IMR-90 (cell line): ENCODE results near the gene SEC24B. TPM values are rescaled to one million over a fixed set of nuclear protein-coding genes. Genes with fewer than 3 reads are reported as not detected.
"Not testable (repeated sequence)": the region's sequence is repeated elsewhere in the genome, so short reads cannot be mapped to it uniquely, and the experiment has no call there.

ENCODE experiments used
- ATAC-seq: fragments of 200-7000 bp; cut with Tn5 transposase; 2 replicates; pipeline ENCODE4 v1.9.1; 2020; ENCODE audit warnings: low read depth, mild to moderate bottlenecking, moderate library complexity
- BruUV-seq: library from RNA; stranded (reverse); fragments of 400-500 nt; replicated peaks from 2 replicates; lab custom pipeline; 2021; lab: Mats Ljungman, UMichigan
- CTCF ChIA-PET: fragments of 300-600 bp; formaldehyde crosslinking; extraction: SDS; loops from one replicate; lab custom pipeline; 2021; ENCODE audit warnings: antibody characterized with exemption; lab: Yijun Ruan, JAX
- POLR2A ChIA-PET: fragments of 300-600 bp; sonication (Branson Sonifier 250); formaldehyde crosslinking; loops from one replicate; lab custom pipeline; 2022; ENCODE audit warnings: antibody characterized with exemption; ENCODE audit not compliant: unreplicated experiment; lab: Charles Lee
- DNase-seq: peaks from one replicate; pipeline ENCODE4 v3.0.0; 2013
- H2AFZ ChIP-seq: replicated peaks from 2 replicates; pipeline ENCODE3; 2013; ENCODE audit warnings: low read length, mild to moderate bottlenecking; ENCODE audit not compliant: poor library complexity
- H2AK5ac ChIP-seq: 2 replicates; pipeline ENCODE4 v1.6.1; 2013; ENCODE audit warnings: low read depth, low read length, inconsistent platforms
- H2AK9ac ChIP-seq: replicated peaks from 2 replicates; pipeline ENCODE3; 2013; ENCODE audit warnings: mild to moderate bottlenecking, low read depth, low read length, moderate library complexity; ENCODE audit not compliant: poor library complexity
- H2BK120ac ChIP-seq: 2 replicates; pipeline ENCODE4 v1.6.1; 2013; ENCODE audit warnings: low read depth, low read length, inconsistent platforms
- H2BK15ac ChIP-seq: 3 replicates; pipeline ENCODE4 v1.6.1; 2013; ENCODE audit warnings: low read depth, low read length, inconsistent platforms
- H2BK20ac ChIP-seq: 2 replicates; pipeline ENCODE4 v1.6.1; 2013; ENCODE audit warnings: low read depth, mild to moderate bottlenecking, inconsistent platforms, low read length, moderate library complexity
- H2BK5ac ChIP-seq: 2 replicates; pipeline ENCODE4 v1.6.1; 2013; ENCODE audit warnings: mild to moderate bottlenecking, low read depth, low read length, inconsistent platforms; ENCODE audit not compliant: poor library complexity, severe bottlenecking
- H3K14ac ChIP-seq: replicated peaks from 2 replicates; pipeline ENCODE4 v1.6.1; 2013; ENCODE audit warnings: low read depth, low read length, inconsistent platforms
- H3K18ac ChIP-seq: 2 replicates; pipeline ENCODE4 v1.6.1; 2013; ENCODE audit warnings: low read depth, low read length, control low read depth
- H3K23ac ChIP-seq: 2 replicates; pipeline ENCODE4 v1.6.1; 2013; ENCODE audit warnings: low read depth, low read length, inconsistent platforms
- H3K27ac ChIP-seq: 2 replicates; pipeline ENCODE4 v1.5.1; 2013; ENCODE audit warnings: mild to moderate bottlenecking, control low read depth, low read length; ENCODE audit not compliant: insufficient read depth
- H3K27me3 ChIP-seq: 2 replicates; pipeline ENCODE4 v1.6.1; 2013; ENCODE audit warnings: low read length; ENCODE audit not compliant: control insufficient read depth, insufficient read depth
- H3K36me3 ChIP-seq: 2 replicates; pipeline ENCODE4 v1.6.1; 2013; ENCODE audit warnings: low read length, mixed read lengths; ENCODE audit not compliant: control insufficient read depth, insufficient read depth
- H3K4ac ChIP-seq: 2 replicates; pipeline ENCODE4 v1.6.1; 2013; ENCODE audit warnings: low read depth, low read length, inconsistent platforms
- H3K4me1 ChIP-seq: 2 replicates; pipeline ENCODE4 v1.6.1; 2013; ENCODE audit warnings: low read length, mixed read lengths; ENCODE audit not compliant: control insufficient read depth, insufficient read depth
- H3K4me2 ChIP-seq: 2 replicates; pipeline ENCODE4 v1.6.1; 2013; ENCODE audit warnings: low read depth, mild to moderate bottlenecking, control low read depth, low read length, moderate library complexity
- H3K4me3 ChIP-seq: 2 replicates; pipeline ENCODE4 v1.5.1; 2013; ENCODE audit warnings: low read depth, mild to moderate bottlenecking, control low read depth, low read length, moderate library complexity; ENCODE audit not compliant: insufficient read depth
- H3K56ac ChIP-seq: 2 replicates; pipeline ENCODE4 v1.6.1; 2013; ENCODE audit warnings: low read length, inconsistent platforms; ENCODE audit not compliant: insufficient read depth; ENCODE audit errors: extremely low read depth
- H3K79me1 ChIP-seq, 2 experiments: 2 replicates each; pipeline ENCODE4 v1.6.1; 2013; ENCODE audit warnings: low read length in 2 of 2, inconsistent platforms in 1 of 2, low read depth in 1 of 2
- H3K9ac ChIP-seq: 2 replicates; pipeline ENCODE4 v1.6.1; 2013; ENCODE audit warnings: low read depth, low read length, control low read depth
- H3K9me1 ChIP-seq: 2 replicates; pipeline ENCODE4 v1.6.1; 2013; ENCODE audit warnings: low read length, inconsistent platforms; ENCODE audit not compliant: insufficient read depth
- H3K9me3 ChIP-seq: 2 replicates; pipeline ENCODE4 v1.6.1; 2013; ENCODE audit warnings: low read length; ENCODE audit not compliant: control insufficient read depth, insufficient read depth
- H4K20me1 ChIP-seq: 2 replicates; pipeline ENCODE4 v1.6.1; 2013; ENCODE audit warnings: low read length, inconsistent platforms; ENCODE audit not compliant: insufficient read depth
- H4K5ac ChIP-seq: 2 replicates; pipeline ENCODE4 v1.6.1; 2013; ENCODE audit warnings: mild to moderate bottlenecking, low read depth, low read length, control low read depth
- H4K8ac ChIP-seq, 2 experiments: 2 replicates each; pipeline ENCODE4 v1.6.1; 2013; ENCODE audit warnings: low read depth in 2 of 2, low read length in 2 of 2, control low read depth in 1 of 2, inconsistent platforms in 1 of 2
- H4K91ac ChIP-seq: 2 replicates; pipeline ENCODE4 v1.6.1; 2013; ENCODE audit warnings: low read depth, low read length, inconsistent platforms; ENCODE audit not compliant: insufficient read depth
- MAZ ChIP-seq: IDR thresholded peaks from 2 replicates; pipeline ENCODE4 v1.6.1; 2012; ENCODE audit warnings: low read depth, mild to moderate bottlenecking, low read length, improper control_type of control experiment, moderate library complexity, borderline replicate concordance
- WGBS, 2 experiments: methylation state at CpG; one replicate each; pipeline versions ENCODE4 v1.1.5 to v1.1.7; 2013; ENCODE audit warnings: missing lambda C conversion rate in 2 of 2; ENCODE audit not compliant: insufficient read length in 1 of 2; ENCODE audit errors: extremely low coverage in 2 of 2; 5-methylcytosine and 5-hydroxymethylcytosine counted together
- dilution Hi-C: fragments of 300-500 bp; cut with HindIII; formaldehyde crosslinking; loops from one replicate; pipeline ENCODE4 v1.14.3; 2018; ENCODE audit warnings: low sequenced_read_pairs; ENCODE audit not compliant: unreplicated experiment
- in situ Hi-C: fragments of 300-500 bp; cut with MboI; formaldehyde crosslinking; loops from 3 replicates; pipeline ENCODE4 v1.14.3; 2019; ENCODE audit warnings: low sequenced_read_pairs, inconsistent platforms, mixed read lengths
- intact Hi-C: fragments of 100-400 bp; cut with micrococcal nuclease; formaldehyde crosslinking; loops from 2 replicates; pipeline ENCODE4 v1.10.0; 2022
- polyA plus RNA-seq, 3 experiments: library from polyadenylated mRNA; depleted of rRNA; stranded (reverse); fragments of >200 nt; gene quantifications; 2 replicates each; pipeline ENCODE4 v1.2.3, GENCODE V29; 2012; ENCODE audit warnings: low replicate concordance in 1 of 3
- total RNA-seq: library from RNA; depleted of rRNA; stranded (reverse); fragments of >200 nt; gene quantifications from 2 replicates; pipeline ENCODE4 v1.2.3, GENCODE V29; 2012
- TF ChIP-seq, protein P1 (sequence below): fragments of 150-350 bp; IDR thresholded peaks from 2 replicates; pipeline ENCODE4 v1.6.1; 2017; ENCODE audit warnings: mild to moderate bottlenecking, antibody characterized with exemption, low read length, low read depth
- TF ChIP-seq, protein P2 (sequence below): fragments of 150-350 bp; IDR thresholded peaks from 2 replicates; pipeline ENCODE4 v1.6.1; 2016; ENCODE audit warnings: low read depth, mild to moderate bottlenecking, low read length, moderate library complexity, borderline replicate concordance

The SEC24B gene
- total and polyA plus RNA-seq, 2 of the 4 experiments (the other 2 are of a cell fraction) = 19.0 to 27.4 TPM

DNA sequence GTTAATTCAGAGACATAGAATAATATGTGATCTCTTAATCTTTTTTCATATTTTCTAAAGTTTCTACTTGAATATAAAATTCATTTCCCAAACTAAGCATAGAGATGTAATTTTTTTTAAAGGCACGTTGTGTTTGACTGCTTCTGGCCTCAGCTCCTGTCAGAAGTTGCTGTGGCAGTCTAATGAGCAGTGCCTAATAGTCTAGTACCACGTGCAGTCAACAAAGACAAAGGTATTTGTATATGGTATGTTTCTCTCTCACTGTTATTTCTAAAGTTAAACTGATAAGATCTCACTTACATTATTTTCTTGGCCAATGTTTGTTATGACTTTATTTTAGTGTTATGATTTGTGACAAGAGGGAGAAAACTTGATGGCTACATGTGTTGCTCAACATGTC, 77.8 kb downstream of the SEC24B start:
- 0 out of 2 replicates have a peak, but pooled peaks cover 2% of the 10 kb centered on the region for H3K4me1 ChIP-seq
- no peak for ATAC-seq
- peaks cover 4% of the 10 kb centered on the region; the same call in 1 of the 2 replicates for H3K9me1 ChIP-seq
- dilution Hi-C loops = no loop called here
- POLR2A ChIA-PET = no interaction called here
- intact Hi-C loops = no loop called here
- H4K5ac ChIP-seq = no peak overlapping the region
- H3K36me3 ChIP-seq = peaks cover 28% of the 10 kb centered on the region
- no peaks in the 10 kb centered on the region for H4K20me1 ChIP-seq
- CTCF ChIA-PET = no interaction called here
- no peak overlapping the region for H3K4me2 ChIP-seq
- no peak overlapping the region for H2AK5ac ChIP-seq
- DNase-seq = no peak
- TF ChIP-seq, protein P1, sequence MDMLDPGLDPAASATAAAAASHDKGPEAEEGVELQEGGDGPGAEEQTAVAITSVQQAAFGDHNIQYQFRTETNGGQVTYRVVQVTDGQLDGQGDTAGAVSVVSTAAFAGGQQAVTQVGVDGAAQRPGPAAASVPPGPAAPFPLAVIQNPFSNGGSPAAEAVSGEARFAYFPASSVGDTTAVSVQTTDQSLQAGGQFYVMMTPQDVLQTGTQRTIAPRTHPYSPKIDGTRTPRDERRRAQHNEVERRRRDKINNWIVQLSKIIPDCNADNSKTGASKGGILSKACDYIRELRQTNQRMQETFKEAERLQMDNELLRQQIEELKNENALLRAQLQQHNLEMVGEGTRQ = no peak
- no peak for TF ChIP-seq MAZ
- TF ChIP-seq, protein P2, sequence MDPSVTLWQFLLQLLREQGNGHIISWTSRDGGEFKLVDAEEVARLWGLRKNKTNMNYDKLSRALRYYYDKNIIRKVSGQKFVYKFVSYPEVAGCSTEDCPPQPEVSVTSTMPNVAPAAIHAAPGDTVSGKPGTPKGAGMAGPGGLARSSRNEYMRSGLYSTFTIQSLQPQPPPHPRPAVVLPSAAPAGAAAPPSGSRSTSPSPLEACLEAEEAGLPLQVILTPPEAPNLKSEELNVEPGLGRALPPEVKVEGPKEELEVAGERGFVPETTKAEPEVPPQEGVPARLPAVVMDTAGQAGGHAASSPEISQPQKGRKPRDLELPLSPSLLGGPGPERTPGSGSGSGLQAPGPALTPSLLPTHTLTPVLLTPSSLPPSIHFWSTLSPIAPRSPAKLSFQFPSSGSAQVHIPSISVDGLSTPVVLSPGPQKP = no peak
- WGBS, 2 experiments = no CpG with 5 or more reads among the region's 2 CpGs
- no peak overlapping the region for H3K4me3 ChIP-seq
- no TSS peak for BruUV-seq
- no peak overlapping the region for H2BK5ac ChIP-seq
- H3K79me1 ChIP-seq = peaks cover 3 to 5% of the 10 kb centered on the region in 2 experiments; a peak in 2 of 4 replicates
- H3K56ac ChIP-seq = no peak overlapping the region
- no peak overlapping the region for H3K18ac ChIP-seq
- no peaks in the 10 kb centered on the region for H3K27me3 ChIP-seq
- no peak overlapping the region for H3K27ac ChIP-seq
- H2AK9ac ChIP-seq = no peak overlapping the region
- H3K4ac ChIP-seq = no peak overlapping the region
- in situ Hi-C loops = no loop called here
- no peak overlapping the region for H2BK20ac ChIP-seq
- no peak overlapping the region for H4K8ac ChIP-seq
- H3K9ac ChIP-seq = no peak overlapping the region
- no peak overlapping the region for H3K14ac ChIP-seq
- H2BK120ac ChIP-seq = no peak overlapping the region
- no peak overlapping the region for H2BK15ac ChIP-seq
- no peak overlapping the region for H2AFZ ChIP-seq
- H3K9me3 ChIP-seq = no peaks in the 10 kb centered on the region
- H4K91ac ChIP-seq = no peak overlapping the region
- H3K23ac ChIP-seq = no peak overlapping the region

DNA sequence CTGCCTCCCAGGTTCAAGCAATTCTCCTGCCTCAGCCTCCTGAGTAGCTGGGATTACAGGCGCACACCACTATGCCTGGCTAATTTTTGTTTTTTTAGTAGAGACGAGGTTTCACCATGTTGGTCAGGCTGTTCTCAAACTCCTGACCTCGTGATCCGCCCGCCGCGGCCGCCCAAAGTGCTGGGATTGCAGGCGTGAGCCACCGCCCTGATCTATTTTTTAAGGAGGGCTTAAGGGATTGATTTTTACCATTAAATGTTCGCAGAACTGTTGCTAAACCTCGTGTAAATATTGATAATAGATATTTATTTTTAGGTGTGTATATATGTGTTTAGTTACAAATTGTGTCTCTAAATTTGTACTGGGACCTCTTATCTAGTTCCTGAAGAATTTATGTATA, 79.8 kb downstream of the SEC24B start:
- H2BK5ac ChIP-seq, H3K4me1 ChIP-seq, H3K27ac ChIP-seq, dilution Hi-C loops, H2BK120ac ChIP-seq, H3K56ac ChIP-seq, H2BK15ac ChIP-seq, H3K27me3 ChIP-seq, POLR2A ChIA-PET, H4K8ac ChIP-seq, ATAC-seq, H3K4ac ChIP-seq, BruUV-seq, H3K79me1 ChIP-seq, H3K9me1 ChIP-seq, H2BK20ac ChIP-seq, H2AFZ ChIP-seq, intact Hi-C loops, CTCF ChIA-PET, H3K14ac ChIP-seq, H3K18ac ChIP-seq, H3K4me2 ChIP-seq, H4K91ac ChIP-seq, H4K5ac ChIP-seq, H2AK9ac ChIP-seq, in situ Hi-C loops, H3K23ac ChIP-seq, H3K4me3 ChIP-seq, H4K20me1 ChIP-seq, DNase-seq, H3K9ac ChIP-seq, H2AK5ac ChIP-seq, H3K9me3 ChIP-seq: not testable (repeated sequence)
- H3K36me3 ChIP-seq = peaks cover 23% of the 10 kb centered on the region
- WGBS, 2 experiments = 100% methylated on average over 2 of the region's 12 CpGs; no CpG with 5 or more reads in 1 of the 2 experiments
